ENCODE data around the gene VPS52.

VPS52 gene

GRCh38 chr6:33314515-33314942 is 42.9 kb upstream of the VPS52 start:
- TF ChIP-seq, protein P1, sequence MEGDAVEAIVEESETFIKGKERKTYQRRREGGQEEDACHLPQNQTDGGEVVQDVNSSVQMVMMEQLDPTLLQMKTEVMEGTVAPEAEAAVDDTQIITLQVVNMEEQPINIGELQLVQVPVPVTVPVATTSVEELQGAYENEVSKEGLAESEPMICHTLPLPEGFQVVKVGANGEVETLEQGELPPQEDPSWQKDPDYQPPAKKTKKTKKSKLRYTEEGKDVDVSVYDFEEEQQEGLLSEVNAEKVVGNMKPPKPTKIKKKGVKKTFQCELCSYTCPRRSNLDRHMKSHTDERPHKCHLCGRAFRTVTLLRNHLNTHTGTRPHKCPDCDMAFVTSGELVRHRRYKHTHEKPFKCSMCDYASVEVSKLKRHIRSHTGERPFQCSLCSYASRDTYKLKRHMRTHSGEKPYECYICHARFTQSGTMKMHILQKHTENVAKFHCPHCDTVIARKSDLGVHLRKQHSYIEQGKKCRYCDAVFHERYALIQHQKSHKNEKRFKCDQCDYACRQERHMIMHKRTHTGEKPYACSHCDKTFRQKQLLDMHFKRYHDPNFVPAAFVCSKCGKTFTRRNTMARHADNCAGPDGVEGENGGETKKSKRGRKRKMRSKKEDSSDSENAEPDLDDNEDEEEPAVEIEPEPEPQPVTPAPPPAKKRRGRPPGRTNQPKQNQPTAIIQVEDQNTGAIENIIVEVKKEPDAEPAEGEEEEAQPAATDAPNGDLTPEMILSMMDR (IDR thresholded peaks at IDR 0.05) = no peak
- peaks cover 55% of the 10 kb centered on the region for H3K27me3 Mint-ChIP-seq (ENCODE audit: low read depth, poor library complexity)
- DNase-seq = peak; percentile 40
- peak overlapping the region; percentile 90 for H3K4me3 Mint-ChIP-seq
- H3K36me3 Mint-ChIP-seq (ENCODE audit: low read depth) = peaks cover 15% of the 10 kb centered on the region
- H3K27ac Mint-ChIP-seq = no peak overlapping the region
- H3K4me1 Mint-ChIP-seq = peaks cover 75% of the 10 kb centered on the region
- H3K9me3 Mint-ChIP-seq = no peaks in the 10 kb centered on the region

GRCh38 chr6:33313709-33314514 is 42.2 kb upstream of the VPS52 start, which contains the start of gene TAPBP:
Gene TAPBP, minus strand, starts transcription at chr6:33314078. Its CDS starts 37 bp downstream, at chr6:33314041.
- peak; percentile 51 for DNase-seq
- peaks cover 55% of the 10 kb centered on the region for H3K27me3 Mint-ChIP-seq (ENCODE audit: low read depth, poor library complexity)
- H3K36me3 Mint-ChIP-seq (ENCODE audit: low read depth) = peaks cover 9% of the 10 kb centered on the region
- H3K27ac Mint-ChIP-seq = peak within 1 kb of the TSS; percentile 73
- H3K9me3 Mint-ChIP-seq = no peaks in the 10 kb centered on the region
- peak within 1 kb of the TSS; percentile 90 for H3K4me3 Mint-ChIP-seq
- TF ChIP-seq, protein P1 (IDR thresholded peaks at IDR 0.05) = no peak
- H3K4me1 Mint-ChIP-seq = peaks cover 69% of the 10 kb centered on the region

DNA sequence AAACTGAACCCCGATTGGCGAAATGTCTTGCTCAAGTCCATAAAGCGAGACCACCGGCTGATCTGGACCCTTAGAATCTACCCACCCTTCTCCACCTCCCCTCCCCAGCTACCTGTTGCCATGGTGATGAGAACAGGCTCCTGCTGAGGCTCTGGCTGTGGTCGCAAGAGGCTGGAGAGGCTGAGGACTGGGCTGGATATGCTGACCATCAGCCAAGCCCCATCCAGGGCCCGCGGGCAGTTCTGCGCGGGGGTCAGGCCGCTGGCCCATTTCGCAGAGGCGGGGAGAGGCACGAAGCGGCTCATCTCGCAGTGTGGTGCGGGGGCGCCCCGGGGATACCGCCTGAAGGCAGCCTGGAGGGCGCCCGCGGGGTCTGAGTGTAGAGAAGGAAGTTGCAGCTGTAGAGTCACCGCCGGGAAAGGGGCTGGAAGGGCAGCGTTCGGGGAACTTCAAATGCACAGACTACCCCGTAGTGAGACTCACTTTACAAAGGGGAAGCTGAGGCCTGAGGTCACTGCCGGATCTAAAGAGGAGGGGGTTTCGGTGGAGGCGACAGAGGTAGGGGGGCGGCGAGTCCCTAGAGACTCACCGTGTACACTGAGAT is 41.5 kb upstream of the VPS52 start:
- peak overlapping the region; percentile 90 for H3K4me3 Mint-ChIP-seq
- H3K36me3 Mint-ChIP-seq (ENCODE audit: low read depth) = peaks cover 2% of the 10 kb centered on the region
- peak; percentile 44 for DNase-seq
- TF ChIP-seq, protein P1 (IDR thresholded peaks at IDR 0.05) = no peak
- H3K27me3 Mint-ChIP-seq (ENCODE audit: low read depth, poor library complexity) = peaks cover 55% of the 10 kb centered on the region
- H3K9me3 Mint-ChIP-seq = no peaks in the 10 kb centered on the region
- H3K4me1 Mint-ChIP-seq = peaks cover 62% of the 10 kb centered on the region
- peak overlapping the region; percentile 73 for H3K27ac Mint-ChIP-seq

- Mint-ChIP-seq H3K4me1 (peaks cover 57% of the 10 kb centered on the region), H3K27ac (no peak overlapping the region), H3K9me3 (no peaks in the 10 kb centered on the region), H3K27me3 (ENCODE audit: low read depth, poor library complexity) (peaks cover 52% of the 10 kb centered on the region), H3K4me3 (peak overlapping the region; percentile 90), H3K36me3 (ENCODE audit: low read depth) (no peaks in the 10 kb centered on the region)
- TF ChIP-seq, protein P1 (IDR thresholded peaks at IDR 0.05) = no peak
- peak; percentile 49 for DNase-seq
Observed at GRCh38 chr6:33312361-33313104, 40.9 kb upstream of the VPS52 start.

DNA sequence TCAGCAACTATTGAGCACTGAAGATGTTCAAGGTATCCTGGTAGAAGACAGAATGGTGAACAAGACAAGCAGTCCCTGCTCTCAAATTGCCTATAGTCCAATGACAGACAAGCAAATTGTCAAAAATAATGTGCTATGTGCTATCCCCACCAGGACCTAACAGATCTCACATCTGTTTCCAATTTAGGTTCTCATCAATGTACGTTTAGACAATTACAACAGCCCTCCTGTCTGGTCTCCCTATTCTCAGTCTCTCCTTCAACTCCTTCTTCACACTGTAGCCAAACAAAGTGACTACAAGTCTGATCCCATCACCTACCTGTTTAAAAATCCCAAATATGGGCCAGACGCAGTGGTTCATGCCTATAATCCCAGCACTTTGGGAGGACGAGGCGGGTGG is 34.7 kb upstream of the VPS52 start:
- Mint-ChIP-seq H3K27ac (peak overlapping the region; percentile 33), H3K4me3 (no peak overlapping the region), H3K27me3 (ENCODE audit: low read depth, poor library complexity) (peaks cover 20% of the 10 kb centered on the region), H3K36me3 (ENCODE audit: low read depth) (no peaks in the 10 kb centered on the region), H3K4me1 (peaks cover 5% of the 10 kb centered on the region), H3K9me3 (no peaks in the 10 kb centered on the region)
- no peak for DNase-seq
- TF ChIP-seq, protein P1 (IDR thresholded peaks at IDR 0.05) = no peak

Measured in nephron progenitor cell (in vitro differentiated cells).